Panc1 (cell line): ENCODE results near the gene NMNAT3. TPM values are rescaled to one million over a fixed set of nuclear protein-coding genes. Genes with fewer than 3 reads are reported as not detected.

Source experiments
- ATAC-seq: fragments of 200-7000 bp; cut with Tn5 transposase; 2 replicates; pipeline ENCODE4 v1.9.1; 2020; ENCODE audit warnings: mild to moderate bottlenecking, moderate library complexity
- BruUV-seq: library from RNA; stranded (reverse); fragments of 400-500 nt; replicated peaks from 2 replicates; lab custom pipeline; 2021; lab: Mats Ljungman, UMichigan
- CTCF ChIA-PET: fragments of 300-600 bp; sonication (Branson Sonifier 250); formaldehyde crosslinking; loops from one replicate; lab custom pipeline; 2022; ENCODE audit warnings: antibody characterized with exemption; lab: Charles Lee
- POLR2A ChIA-PET: fragments of 300-600 bp; sonication (Branson Sonifier 250); formaldehyde crosslinking; loops from one replicate; lab custom pipeline; 2022; ENCODE audit warnings: antibody characterized with exemption; lab: Charles Lee
- DNase-seq: peaks from one replicate; pipeline ENCODE4 v3.0.0-alpha.2; 2010; ENCODE audit warnings: low read depth, low spot score
- H3K27ac ChIP-seq: 2 replicates; pipeline ENCODE4 v1.5.1; 2011; ENCODE audit warnings: mild to moderate bottlenecking, low read length, inconsistent platforms
- H3K27me3 ChIP-seq: fragments of 200-500 bp; sonication (Bioruptor generic); 2 replicates; pipeline ENCODE4 v1.6.0; 2014; ENCODE audit warnings: low read length, inconsistent platforms; ENCODE audit not compliant: control insufficient read depth, insufficient read depth
- H3K36me3 ChIP-seq: fragments of 200-500 bp; sonication (Bioruptor generic); 2 replicates; pipeline ENCODE4 v1.5.1; 2014; ENCODE audit warnings: inconsistent platforms, mild to moderate bottlenecking, low read length, moderate library complexity; ENCODE audit not compliant: control insufficient read depth, insufficient read depth
- H3K4me1 ChIP-seq: 2 replicates; pipeline ENCODE4 v1.5.1; 2011; ENCODE audit warnings: inconsistent platforms, mild to moderate bottlenecking, low read length, moderate library complexity; ENCODE audit not compliant: control insufficient read depth, insufficient read depth
- H3K4me3 ChIP-seq, 2 experiments: 2 replicates each; pipeline ENCODE4 v1.5.1; 2011 to 2012; ENCODE audit warnings: low read depth in 2 of 2, low read length in 2 of 2, mild to moderate bottlenecking in 2 of 2, inconsistent platforms in 1 of 2, moderate library complexity in 1 of 2
- H3K9me3 ChIP-seq: fragments of 200-500 bp; sonication (Bioruptor generic); 2 replicates; pipeline ENCODE4 v1.5.1; 2014; ENCODE audit warnings: low read depth, mild to moderate bottlenecking, inconsistent platforms, low read length, moderate library complexity; ENCODE audit not compliant: control insufficient read depth, insufficient read depth
- CTCF ChIP-seq: fragments of 450-650 bp; IDR thresholded peaks from 2 replicates; pipeline ENCODE4 v1.5.1; 2017; ENCODE audit warnings: mild to moderate bottlenecking
- POLR2AphosphoS5 ChIP-seq: IDR thresholded peaks from 2 replicates; pipeline ENCODE4 v1.6.1; 2012; ENCODE audit warnings: mild to moderate bottlenecking, low read depth, low read length, moderate library complexity
- REST ChIP-seq, 2 experiments: IDR thresholded peaks; 2 replicates each; pipeline ENCODE4 v1.6.1; 2011 to 2012; ENCODE audit warnings: low read depth in 2 of 2, control low read depth in 1 of 2, low read length in 1 of 2, mild to moderate bottlenecking in 1 of 2, moderate library complexity in 1 of 2; ENCODE audit not compliant: insufficient read depth in 1 of 2
- SIN3A ChIP-seq: IDR thresholded peaks from 2 replicates; pipeline ENCODE4 v1.6.1; 2012; ENCODE audit warnings: low read depth, mild to moderate bottlenecking, low read length, moderate library complexity, borderline replicate concordance; ENCODE audit not compliant: insufficient read depth
- TCF7L2 ChIP-seq: IDR thresholded peaks from 2 replicates; pipeline ENCODE4 v1.6.1; 2011; ENCODE audit warnings: mild to moderate bottlenecking, low read depth, low read length, inconsistent platforms
- in situ Hi-C: cut with HindIII; loops from 2 replicates; pipeline ENCODE4 v1.10.0; 2016; ENCODE audit warnings: low sequenced_read_pairs, low pct_unique_long_range_greater_than_20kb
- intact Hi-C: fragments of 100-400 bp; cut with micrococcal nuclease; formaldehyde crosslinking; loops from one replicate; pipeline ENCODE4 v1.10.0; 2022; ENCODE audit not compliant: unreplicated experiment
- total RNA-seq: library from RNA; stranded (reverse); gene quantifications from one replicate; pipeline ENCODE4 v1.2.1, GENCODE V29; 2021; ENCODE audit not compliant: unreplicated experiment

Gene NMNAT3
- total RNA-seq, 1 experiment from 2014 or later = 1.9 TPM

GRCh38 chr3:139588450-139588849 lies 89.3 kb downstream of the NMNAT3 start:
- in situ Hi-C loops = no loop called here
- CTCF ChIA-PET = no interaction called here

GRCh38 chr3:139587797-139588196 lies 90.0 kb downstream of the NMNAT3 start:
- H3K27me3 ChIP-seq = peaks cover 11% of the 10 kb centered on the region
- no peaks in the 10 kb centered on the region for H3K36me3 ChIP-seq
- ATAC-seq = no peak
- H3K4me1 ChIP-seq = no peaks in the 10 kb centered on the region
- no peak overlapping the region for H3K27ac ChIP-seq
- intact Hi-C loops = no loop called here
- H3K9me3 ChIP-seq = no peaks in the 10 kb centered on the region
- H3K4me3 ChIP-seq = no peak overlapping the region
- ChIA-PET CTCF (no interaction called here), POLR2A (no interaction called here)
- BruUV-seq = no TSS peak
- TF ChIP-seq REST (IDR thresholded peaks at IDR 0.05; ENCODE audit: insufficient read depth in 1 of 2, low read depth in 2 of 2, low read length in 1 of 2) (no peak), SIN3A (no peak), POLR2AphosphoS5 (no peak), CTCF (no peak), TCF7L2 (no peak)
- in situ Hi-C loops = no loop called here
- DNase-seq = no peak

More at GRCh38 chr3:139588450-139588849, 89.3 kb downstream of the NMNAT3 start:
- POLR2A ChIA-PET = no interaction called here
- Histone ChIP-seq H3K4me3 (no peak overlapping the region), H3K9me3 (no peaks in the 10 kb centered on the region), H3K4me1 (no peaks in the 10 kb centered on the region), H3K27ac (no peak overlapping the region), H3K36me3 (no peaks in the 10 kb centered on the region), H3K27me3 (peaks cover 11% of the 10 kb centered on the region)
- TF ChIP-seq CTCF (no peak; the same call in 1 of the 2 replicates), TCF7L2 (no peak), POLR2AphosphoS5 (no peak), SIN3A (no peak), REST (IDR thresholded peaks at IDR 0.05; ENCODE audit: insufficient read depth in 1 of 2, low read depth in 2 of 2, low read length in 1 of 2) (no peak)
- DNase-seq (no peak), ATAC-seq (no peak)
- no TSS peak for BruUV-seq
- intact Hi-C loops = no loop called here
